Fibroblast of skin of left quadriceps (primary cell): Measurements from ENCODE around the gene TBC1D3E.
"Not testable (repeated sequence)": the region's sequence is repeated elsewhere in the genome, so short reads cannot be mapped to it uniquely, and the experiment has no call there.

Experiments
- DNase-seq, 2 experiments: peaks; one replicate each; pipeline ENCODE4 v3.0.0-alpha.2; 2013; ENCODE audit warnings: low read depth in 2 of 2

TBC1D3E gene

DNA sequence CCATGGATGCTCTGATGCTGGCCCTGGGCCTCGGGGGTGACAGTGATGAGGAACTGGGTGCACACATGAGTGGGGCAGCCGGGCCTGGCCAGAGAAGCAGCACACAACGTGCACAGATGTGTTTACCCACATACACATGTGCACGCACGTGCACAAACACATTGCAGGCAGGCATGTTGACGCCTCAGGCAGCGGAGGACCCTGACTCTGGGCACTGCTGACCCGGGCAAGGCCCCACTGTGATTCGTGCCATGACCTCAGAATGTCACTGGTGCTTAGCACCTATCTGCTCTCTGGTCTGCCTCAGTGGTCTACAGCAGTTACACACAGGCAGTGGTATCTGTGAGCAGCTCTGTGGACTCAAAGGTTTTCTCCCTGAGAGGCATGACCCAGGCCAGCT, at the start of gene TBC1D3E:
TSS of gene TBC1D3E (plus strand) at position 301 of the 400 bp plus-strand sequence. CDS start 1,545 bp downstream, outside the sequence.
- not testable (repeated sequence) for DNase-seq

DNA sequence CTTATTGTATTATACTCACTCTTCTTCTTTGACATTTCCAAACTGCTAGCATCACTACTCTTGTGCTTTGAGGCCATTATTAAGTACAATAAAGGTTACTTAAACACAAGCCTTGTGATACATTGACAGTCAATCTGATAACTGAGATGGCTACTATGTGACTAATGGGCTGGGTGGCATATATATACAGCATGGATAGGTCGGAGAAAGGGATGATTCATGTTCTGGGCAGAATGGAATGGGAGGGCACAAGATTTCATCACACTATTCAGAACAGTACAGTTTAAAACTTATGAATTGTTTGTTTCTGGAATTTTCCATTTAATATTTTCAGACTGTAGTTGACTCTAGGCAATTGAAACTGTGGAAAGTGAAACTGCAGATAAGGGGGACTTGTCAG, 40.4 kb upstream of the TBC1D3E start:
- not testable (repeated sequence) for DNase-seq

DNA sequence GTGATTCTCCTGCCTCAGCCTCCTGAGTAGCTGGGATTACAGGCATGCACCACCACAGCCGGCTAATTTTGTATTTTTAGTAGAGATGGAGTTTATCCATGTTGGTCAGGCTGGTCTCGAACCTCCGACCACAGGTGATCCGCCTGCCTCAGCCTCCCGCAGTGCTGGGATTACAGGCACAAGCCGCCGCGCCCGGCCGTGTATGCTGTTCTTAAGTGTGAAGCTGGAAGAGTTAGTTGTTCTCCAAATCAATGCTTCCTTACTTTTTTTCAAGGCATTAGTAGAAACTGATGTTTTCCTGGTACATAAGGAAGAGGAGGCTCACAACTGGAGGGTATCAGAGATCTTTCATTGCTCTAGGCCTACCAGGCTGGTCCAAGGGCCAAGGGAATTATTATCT, 39.6 kb upstream of the TBC1D3E start:
- DNase-seq: not testable (repeated sequence)

DNA sequence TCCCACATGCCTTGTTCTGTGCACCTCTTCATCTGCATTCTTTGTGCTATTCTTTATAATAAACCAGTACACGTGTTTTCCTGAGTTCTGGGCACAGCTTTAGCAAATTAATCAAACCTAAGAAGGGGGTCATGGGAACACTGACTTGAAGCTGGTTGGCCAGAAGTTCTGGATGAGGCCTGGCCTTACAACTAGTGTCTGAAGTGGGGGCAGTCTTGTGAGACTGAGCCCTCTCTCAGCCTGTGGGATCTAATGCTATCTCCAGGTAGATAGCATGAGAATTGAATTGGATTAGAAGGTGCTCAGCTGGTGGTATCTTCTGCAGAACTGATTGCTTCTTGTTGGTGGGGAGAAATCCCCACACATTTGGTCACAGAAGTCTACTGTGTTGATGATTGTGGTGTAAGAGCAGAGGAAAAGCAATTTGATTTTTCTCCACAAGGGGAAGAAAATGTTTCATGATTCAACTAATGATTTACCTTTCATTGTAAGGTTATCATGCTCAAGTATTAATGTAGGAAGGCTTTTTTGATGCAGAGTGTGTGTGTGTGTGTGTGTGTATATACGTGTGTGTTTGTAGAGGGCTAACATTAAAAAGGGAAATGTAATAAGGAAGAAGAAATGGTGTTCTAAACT, 33.6 kb upstream of the TBC1D3E start:
- DNase-seq: not testable (repeated sequence)

DNA sequence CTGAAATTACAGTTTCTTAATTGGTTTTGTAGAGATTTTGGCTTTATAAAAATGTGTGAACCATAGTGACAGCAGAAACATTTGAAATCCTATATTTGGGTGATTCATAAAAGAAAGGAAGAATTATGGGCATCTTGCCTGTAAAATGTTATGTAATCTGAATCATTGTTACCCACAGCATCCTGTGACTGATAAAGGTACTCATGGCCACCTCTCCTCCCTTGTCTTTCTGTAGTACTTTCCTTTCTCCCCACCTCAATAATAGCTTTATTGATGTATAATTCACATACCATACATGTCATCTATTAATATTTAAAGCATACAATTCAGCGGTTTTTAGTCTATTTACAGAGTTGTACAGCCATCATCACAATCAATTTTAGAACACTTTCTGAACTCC, 28.5 kb upstream of the TBC1D3E start:
- DNase-seq: not testable (repeated sequence)

DNA sequence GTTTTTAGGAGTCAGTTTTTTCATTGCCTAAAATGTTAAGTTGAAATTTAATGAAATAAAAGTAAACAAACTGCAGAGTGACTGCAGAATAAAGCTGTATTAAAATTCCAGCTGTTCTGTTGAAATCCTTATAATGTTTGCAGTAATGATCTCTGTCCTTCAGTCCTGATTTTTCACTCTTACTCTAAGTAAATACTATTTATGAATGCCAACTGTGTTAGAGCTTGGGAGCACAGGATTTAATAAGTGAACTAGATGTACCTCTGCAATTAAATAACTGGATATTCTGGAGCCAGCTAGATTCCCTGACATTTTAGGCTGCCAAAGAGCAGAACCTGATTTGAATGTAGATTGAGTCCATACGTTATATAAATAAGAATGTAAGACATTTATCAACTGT, 7.9 kb upstream of the TBC1D3E start:
- DNase-seq: not testable (repeated sequence)

DNA sequence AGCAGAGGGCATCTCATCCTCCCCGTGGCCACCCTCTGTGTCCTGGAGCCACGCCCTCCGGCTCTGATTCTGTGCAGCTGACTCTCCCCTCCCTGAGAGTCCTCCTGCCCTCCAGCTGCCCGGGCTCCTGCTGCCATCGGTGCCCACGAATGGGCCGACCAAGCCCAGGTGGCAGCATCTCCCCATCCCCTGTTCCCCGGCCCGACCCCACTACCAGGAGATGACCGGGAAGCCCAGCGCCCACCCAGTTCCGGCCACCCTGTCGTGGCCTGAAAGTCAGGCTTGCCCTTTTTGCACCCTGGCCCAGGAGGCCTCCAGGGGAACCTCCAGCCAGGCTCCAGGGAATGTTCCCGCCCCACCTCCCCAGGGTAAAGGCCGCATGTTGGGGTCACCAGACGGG, 7.1 kb downstream of the TBC1D3E start:
- not testable (repeated sequence) for DNase-seq
